ENCODE data around the gene CXXC5. TPM values are rescaled to one million over a fixed set of nuclear protein-coding genes. Genes with fewer than 3 reads are reported as not detected.

CXXC5 gene
- total RNA-seq, 1 experiment from 2014 or later, result 92.3 TPM

- no peaks in the 10 kb centered on the region for H3K27me3 ChIP-seq (replicated peaks; ENCODE audit: control insufficient read depth, insufficient read depth, low read length)
- no peaks in the 10 kb centered on the region for H3K9me3 Mint-ChIP-seq (ENCODE audit: unreplicated experiment)
- DNase-seq, result no peak
- peaks cover 63% of the 10 kb centered on the region for H3K36me3 Mint-ChIP-seq (ENCODE audit: insufficient read depth, unreplicated experiment)
- H3K9me3 ChIP-seq, result no peaks in the 10 kb centered on the region
- H3K4me3 Mint-ChIP-seq (ENCODE audit: unreplicated experiment), result no peak overlapping the region
- H3K27ac Mint-ChIP-seq (ENCODE audit: unreplicated experiment), result peak overlapping the region; percentile 19
- intact Hi-C loops (cut with micrococcal nuclease; ENCODE audit: unreplicated experiment), result no loop called here
- no peaks in the 10 kb centered on the region for H3K27me3 Mint-ChIP-seq (ENCODE audit: insufficient read depth, unreplicated experiment)
- CTCF ChIA-PET, result interaction anchor here (1.8 kb wide), 1 partner anchor 27 kb away, joined by 4 read pairs; no protein-coding TSS in a partner anchor
- H3K4me1 Mint-ChIP-seq (ENCODE audit: low read depth, unreplicated experiment), result peaks cover 11% of the 10 kb centered on the region
- POLR2A ChIA-PET, result no interaction called here
- peaks cover 1% of the 10 kb centered on the region for H3K4me1 ChIP-seq
- H3K36me3 ChIP-seq (ENCODE audit: control insufficient read depth, insufficient read depth, low read length), result peaks cover 5% of the 10 kb centered on the region
- BruUV-seq (replicated peaks), result no TSS peak
- TF ChIP-seq CTCF (IDR thresholded peaks at IDR 0.05; ENCODE audit: insufficient read depth in 1 of 2, low read depth in 1 of 2, low read length in 1 of 2, severe bottlenecking in 1 of 2, unreplicated experiment in 1 of 2), result no peak
- H3K4me3 ChIP-seq (ENCODE audit: low read depth, low read length), result no peak overlapping the region
Observed at GRCh38 chr5:139684350-139684880, 36.3 kb downstream of the CXXC5 start.

GRCh38 chr5:139684881-139685749 is 37.0 kb downstream of the CXXC5 start:
- H3K27me3 Mint-ChIP-seq (ENCODE audit: insufficient read depth, unreplicated experiment), result no peaks in the 10 kb centered on the region
- Histone ChIP-seq H3K4me1 (peaks cover 8% of the 10 kb centered on the region), H3K36me3 (ENCODE audit: control insufficient read depth, insufficient read depth, low read length) (peaks cover 5% of the 10 kb centered on the region), H3K9me3 (no peaks in the 10 kb centered on the region), H3K27me3 (replicated peaks; ENCODE audit: control insufficient read depth, insufficient read depth, low read length) (no peaks in the 10 kb centered on the region), H3K4me3 (ENCODE audit: low read depth, low read length) (no peak overlapping the region)
- peaks cover 11% of the 10 kb centered on the region for H3K4me1 Mint-ChIP-seq (ENCODE audit: low read depth, unreplicated experiment)
- peak; percentile 28 to 48 for TF ChIP-seq CTCF (IDR thresholded peaks at IDR 0.05; ENCODE audit: insufficient read depth in 1 of 2, low read depth in 1 of 2, low read length in 1 of 2, severe bottlenecking in 1 of 2, unreplicated experiment in 1 of 2)
- ChIA-PET POLR2A (no interaction called here), CTCF (interaction anchor here (0.8 to 1.8 kb wide), 2 partner anchors 26 to 52 kb away, joined by 3 to 4 read pairs; no protein-coding TSS in a partner anchor)
- peak in 1 of 2 experiments; percentile 38 for DNase-seq
- intact Hi-C loops (cut with micrococcal nuclease; ENCODE audit: unreplicated experiment), result no loop called here
- no TSS peak for BruUV-seq (replicated peaks)
- H3K9me3 Mint-ChIP-seq (ENCODE audit: unreplicated experiment), result no peaks in the 10 kb centered on the region
- H3K36me3 Mint-ChIP-seq (ENCODE audit: insufficient read depth, unreplicated experiment), result peaks cover 65% of the 10 kb centered on the region
- H3K27ac Mint-ChIP-seq (ENCODE audit: unreplicated experiment), result peak overlapping the region; percentile 54
- no peak overlapping the region for H3K4me3 Mint-ChIP-seq (ENCODE audit: unreplicated experiment)

GRCh38 chr5:139685886-139686285 is 37.7 kb downstream of the CXXC5 start:
- intact Hi-C loops (cut with micrococcal nuclease; ENCODE audit: unreplicated experiment), result no loop called here
- BruUV-seq (replicated peaks), result no TSS peak
- Histone ChIP-seq H3K27me3 (replicated peaks; ENCODE audit: control insufficient read depth, insufficient read depth, low read length) (no peaks in the 10 kb centered on the region), H3K4me3 (ENCODE audit: low read depth, low read length) (no peak overlapping the region), H3K4me1 (peaks cover 8% of the 10 kb centered on the region), H3K36me3 (ENCODE audit: control insufficient read depth, insufficient read depth, low read length) (peaks cover 5% of the 10 kb centered on the region), H3K9me3 (no peaks in the 10 kb centered on the region)
- Mint-ChIP-seq H3K4me1 (ENCODE audit: low read depth, unreplicated experiment) (peaks cover 14% of the 10 kb centered on the region), H3K4me3 (ENCODE audit: unreplicated experiment) (no peak overlapping the region), H3K9me3 (ENCODE audit: unreplicated experiment) (no peaks in the 10 kb centered on the region), H3K27ac (ENCODE audit: unreplicated experiment) (peak overlapping the region; percentile 54), H3K36me3 (ENCODE audit: insufficient read depth, unreplicated experiment) (peaks cover 66% of the 10 kb centered on the region), H3K27me3 (ENCODE audit: insufficient read depth, unreplicated experiment) (no peaks in the 10 kb centered on the region)
- no peak for TF ChIP-seq CTCF (IDR thresholded peaks at IDR 0.05; ENCODE audit: insufficient read depth in 1 of 2, low read depth in 1 of 2, low read length in 1 of 2, severe bottlenecking in 1 of 2, unreplicated experiment in 1 of 2)
- ChIA-PET CTCF (interaction anchor here (0.8 to 1.8 kb wide), 2 partner anchors 26 to 53 kb away, joined by 3 to 4 read pairs; no protein-coding TSS in a partner anchor), POLR2A (no interaction called here)
- no peak for DNase-seq

Data from Caco-2 (cell line).